OCI-LY3 (cell line): ENCODE results near the gene GSK3B.

Experiments
- H2AFZ ChIP-seq: fragments of 200-600, 300-600 bp; shearing (Covaris generic); 2 replicates; pipeline ENCODE4 v1.6.0; 2014; ENCODE audit warnings: antibody characterized with exemption, low read depth, low read length
- H3K27ac ChIP-seq: fragments of 200-600, 300-600 bp; sonication (generic); 2 replicates; pipeline ENCODE4 v1.5.1; 2014; ENCODE audit warnings: mild to moderate bottlenecking, low read length, moderate library complexity, mixed read lengths
- H3K27me3 ChIP-seq: fragments of 200-600, 300-600 bp; sonication (generic); 2 replicates; pipeline ENCODE4 v1.6.1; 2014; ENCODE audit warnings: low read depth, low read length, mixed read lengths
- H3K36me3 ChIP-seq: fragments of 200-600, 300-600 bp; sonication (generic); replicated peaks from 2 replicates; pipeline ENCODE3; 2014; ENCODE audit warnings: low read depth, low read length, mixed read lengths
- H3K4me1 ChIP-seq: fragments of 300-600, 200-600 bp; sonication (generic); 2 replicates; pipeline ENCODE4 v1.6.1; 2014; ENCODE audit warnings: low read length, mixed read lengths
- H3K4me2 ChIP-seq: fragments of 200-600, 300-600 bp; sonication (generic); 2 replicates; pipeline ENCODE4 v1.6.1; 2014; ENCODE audit warnings: low read length, mixed read lengths
- H3K4me3 ChIP-seq: fragments of 300-600, 200-600 bp; sonication (generic); 2 replicates; pipeline ENCODE4 v1.5.1; 2014; ENCODE audit warnings: antibody characterized with exemption, mild to moderate bottlenecking, low read length, moderate library complexity
- H3K79me2 ChIP-seq: fragments of 300-600, 200-600 bp; shearing (Covaris generic); 2 replicates; pipeline ENCODE4 v1.6.1; 2014; ENCODE audit warnings: mild to moderate bottlenecking, low read length, mixed read lengths
- H3K9ac ChIP-seq: fragments of 300-600, 200-600 bp; shearing (Covaris generic); 2 replicates; pipeline ENCODE4 v1.6.0; 2014; ENCODE audit warnings: mild to moderate bottlenecking, low read length, moderate library complexity
- H3K9me3 ChIP-seq: fragments of 200-600, 300-600 bp; shearing (Covaris generic); 2 replicates; pipeline ENCODE4 v1.6.1; 2014; ENCODE audit warnings: low read length, mixed read lengths; ENCODE audit not compliant: insufficient read depth
- H4K20me1 ChIP-seq: fragments of 200-600, 300-600 bp; sonication (generic); 2 replicates; pipeline ENCODE4 v1.6.1; 2016; ENCODE audit warnings: low read length, mixed read lengths; ENCODE audit not compliant: insufficient read depth
- CTCF ChIP-seq: fragments of 200-600, 300-600 bp; sonication (generic); IDR thresholded peaks from 2 replicates; pipeline ENCODE4 v1.5.1; 2014; ENCODE audit warnings: antibody characterized with exemption, low read length, low read depth
- EZH2phosphoT487 ChIP-seq: fragments of 200-600 bp; shearing (Covaris generic); IDR thresholded peaks from 2 replicates; pipeline ENCODE4 v1.6.1; 2018; ENCODE audit warnings: antibody characterized with exemption, mixed run types, low read depth

Gene GSK3B

GRCh38 chr3:119790369-119790768, 303.9 kb downstream of the GSK3B start:
- TF ChIP-seq CTCF (no peak), EZH2phosphoT487 (no peak)
- Histone ChIP-seq H2AFZ (no peak overlapping the region), H3K4me2 (no peak overlapping the region), H3K27ac (no peak overlapping the region), H3K9me3 (no peaks in the 10 kb centered on the region), H3K9ac (no peak overlapping the region), H3K4me3 (no peak overlapping the region), H3K4me1 (no peaks in the 10 kb centered on the region), H3K79me2 (no peaks in the 10 kb centered on the region), H3K27me3 (no peaks in the 10 kb centered on the region), H4K20me1 (no peaks in the 10 kb centered on the region), H3K36me3 (no peaks in the 10 kb centered on the region)

- no peaks in the 10 kb centered on the region for H3K79me2 ChIP-seq
- no peak overlapping the region for H3K9ac ChIP-seq
- no peak overlapping the region for H3K27ac ChIP-seq
- no peak overlapping the region for H3K4me2 ChIP-seq
- no peaks in the 10 kb centered on the region for H3K36me3 ChIP-seq
- no peaks in the 10 kb centered on the region for H4K20me1 ChIP-seq
- no peaks in the 10 kb centered on the region for H3K27me3 ChIP-seq
- H3K4me3 ChIP-seq, result no peak overlapping the region
- H3K4me1 ChIP-seq, result peaks cover 3% of the 10 kb centered on the region; the same call in 1 of the 2 replicates
- no peak overlapping the region for H2AFZ ChIP-seq
- TF ChIP-seq CTCF, result no peak
- no peak for TF ChIP-seq EZH2phosphoT487
- H3K9me3 ChIP-seq, result no peaks in the 10 kb centered on the region
Measured at GRCh38 chr3:119786409-119786808, 307.8 kb downstream of the GSK3B start.

- peaks cover 25% of the 10 kb centered on the region for H3K4me1 ChIP-seq
- no peak overlapping the region for H3K4me2 ChIP-seq
- H3K79me2 ChIP-seq, result no peaks in the 10 kb centered on the region
- no peak overlapping the region for H2AFZ ChIP-seq
- TF ChIP-seq CTCF (no peak), EZH2phosphoT487 (no peak)
- H4K20me1 ChIP-seq, result no peaks in the 10 kb centered on the region
- no peak overlapping the region for H3K4me3 ChIP-seq
- no peak overlapping the region for H3K9ac ChIP-seq
- H3K9me3 ChIP-seq, result no peaks in the 10 kb centered on the region
- H3K27me3 ChIP-seq, result no peaks in the 10 kb centered on the region
- H3K36me3 ChIP-seq, result no peaks in the 10 kb centered on the region
- H3K27ac ChIP-seq, result no peak overlapping the region
Measured at GRCh38 chr3:119783883-119784282, 310.4 kb downstream of the GSK3B start.

- TF ChIP-seq EZH2phosphoT487 (no peak), CTCF (no peak)
- Histone ChIP-seq H3K36me3 (no peaks in the 10 kb centered on the region), H3K79me2 (no peaks in the 10 kb centered on the region), H2AFZ (no peak overlapping the region), H3K27ac (no peak overlapping the region), H3K4me2 (no peak overlapping the region), H3K4me1 (peaks cover 25% of the 10 kb centered on the region), H3K27me3 (no peaks in the 10 kb centered on the region), H3K4me3 (no peak overlapping the region), H3K9ac (no peak overlapping the region), H3K9me3 (no peaks in the 10 kb centered on the region), H4K20me1 (no peaks in the 10 kb centered on the region)
Measured at GRCh38 chr3:119783255-119783654, 311.0 kb downstream of the GSK3B start.
